ENCODE results near the gene GLS2. TPM values are rescaled to one million over a fixed set of nuclear protein-coding genes. Genes with fewer than 3 reads are reported as not detected.
"Not testable (repeated sequence)": the region's sequence is repeated elsewhere in the genome, so short reads cannot be mapped to it uniquely, and the experiment has no call there.

GLS2 gene
- 0.63 and 1.2 TPM in 2 replicates for total RNA-seq

DNA sequence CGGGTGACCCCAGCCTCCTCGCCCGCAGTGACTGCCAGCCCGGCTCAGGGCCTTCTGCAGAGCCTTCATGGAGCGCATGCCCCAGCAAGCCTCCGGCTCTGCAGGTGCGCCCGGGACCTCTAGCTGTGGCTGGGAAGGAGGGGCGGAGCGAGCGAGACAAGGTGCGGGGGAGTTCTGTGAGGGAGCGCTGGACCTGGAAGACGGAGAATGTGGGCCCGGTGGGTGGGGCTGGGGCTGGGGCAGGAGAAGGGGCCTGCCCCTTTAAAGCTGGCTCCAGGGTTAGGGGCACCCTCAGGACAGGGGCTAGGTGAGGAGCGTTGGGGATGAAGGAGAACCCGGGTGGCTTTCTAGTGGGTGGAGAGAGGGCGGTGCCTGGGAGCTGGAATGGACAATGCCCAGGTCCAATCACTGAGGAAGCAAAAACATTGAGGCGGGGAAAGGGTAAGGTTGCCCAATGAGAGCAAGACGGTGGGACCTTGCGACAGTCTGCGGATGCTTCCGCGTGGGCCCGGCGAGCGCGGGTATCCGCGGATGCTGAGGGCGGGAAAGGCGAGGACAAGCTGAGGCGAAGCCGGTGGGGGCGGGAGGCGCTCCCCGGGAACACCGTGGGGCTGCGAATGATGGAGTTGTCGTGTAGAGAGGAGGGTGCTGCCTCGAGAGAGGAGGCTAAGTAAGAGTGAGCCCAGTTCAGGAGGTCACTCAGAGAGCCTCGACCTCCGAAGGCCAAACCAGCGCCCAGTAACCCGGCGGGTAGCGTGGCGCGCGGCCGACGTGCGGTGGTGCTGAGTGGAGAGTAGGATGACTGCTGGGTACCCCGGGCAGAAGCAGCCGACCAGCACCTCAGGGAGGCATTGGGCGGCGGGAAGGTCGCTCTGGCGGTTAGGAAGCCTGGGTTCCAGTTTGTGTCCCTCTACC is at the start of gene GLS2:
Gene GLS2, minus strand, starts transcription at position 121 of the 915 bp plus-strand sequence. Its CDS starts 43 bp downstream, at position 78.
- intact Hi-C loops (cut with micrococcal nuclease), result loop anchor here (1.0 kb wide), 1 partner anchor 20 kb away; the partner anchor contains the start of gene SPRYD4

DNA sequence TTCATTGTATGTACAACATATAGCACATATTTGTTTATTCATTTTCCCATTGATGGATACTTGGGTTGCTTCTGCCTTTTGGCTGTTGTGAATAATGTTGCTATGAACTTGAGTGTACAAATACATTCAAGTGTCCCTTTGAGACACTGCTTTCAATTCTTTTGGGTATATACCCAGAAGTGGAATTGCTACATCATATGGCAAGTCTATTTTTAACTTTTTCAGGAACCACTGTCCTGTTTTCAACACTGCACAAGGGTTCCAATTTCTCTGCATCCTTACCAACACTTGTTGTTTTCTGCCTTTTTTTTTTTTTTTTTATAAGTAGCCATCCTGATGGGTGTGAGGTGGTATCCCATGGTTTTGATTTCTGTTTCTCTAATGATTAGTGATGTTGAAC is 49.6 kb upstream of the GLS2 start:
- intact Hi-C loops (cut with micrococcal nuclease), result no loop called here

DNA sequence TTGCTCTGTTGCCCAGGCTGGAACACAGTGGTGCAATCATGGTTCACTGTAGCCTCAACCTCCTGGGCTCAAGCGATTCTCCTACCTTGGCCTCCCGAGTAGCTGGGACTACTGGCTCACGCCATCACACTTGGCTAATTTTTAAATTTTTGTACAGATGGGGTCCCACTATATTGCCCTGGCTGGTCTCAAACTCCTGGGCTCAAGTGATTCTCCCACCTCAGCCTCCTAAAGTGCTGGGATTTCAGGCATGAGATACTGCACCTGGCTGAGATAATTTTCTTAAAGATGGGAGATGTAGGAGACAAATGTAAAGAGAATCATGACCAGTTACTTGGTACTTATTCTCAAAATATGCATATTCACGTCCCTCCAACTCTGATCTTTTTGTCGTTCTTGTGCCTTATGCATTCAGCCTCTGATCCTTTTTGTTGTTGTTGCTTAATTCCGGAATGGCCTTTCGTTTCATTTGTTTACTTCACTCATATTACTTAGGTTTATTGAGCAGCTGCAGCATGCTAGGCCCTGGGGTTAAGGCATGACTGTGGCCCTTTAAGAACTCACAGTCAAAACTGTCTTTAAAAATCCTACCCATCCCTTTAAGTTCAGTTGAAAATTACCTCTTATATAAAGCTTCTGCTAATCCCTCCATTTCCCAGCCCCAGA is 42.6 kb upstream of the GLS2 start:
- intact Hi-C loops (cut with micrococcal nuclease), result no loop called here

DNA sequence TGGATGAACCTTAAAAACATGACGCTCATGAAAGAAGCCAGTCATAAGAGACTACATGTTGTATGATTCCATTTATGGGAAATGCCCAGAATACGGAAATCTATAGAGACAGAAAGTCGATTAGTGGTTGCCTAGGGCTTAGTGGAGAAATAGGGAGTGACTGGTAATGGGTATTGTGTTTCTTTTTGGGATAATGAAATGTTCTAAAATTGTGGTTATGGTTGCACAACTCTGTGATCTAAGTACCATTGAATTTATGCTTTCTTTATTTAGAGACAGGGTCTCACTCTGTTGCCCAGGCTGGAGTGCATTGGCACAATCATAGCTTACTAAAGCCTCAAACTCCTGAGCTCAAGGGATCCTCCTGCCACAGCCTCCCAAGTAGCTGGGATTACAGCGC is 41.7 kb upstream of the GLS2 start:
- intact Hi-C loops (cut with micrococcal nuclease), result no loop called here

DNA sequence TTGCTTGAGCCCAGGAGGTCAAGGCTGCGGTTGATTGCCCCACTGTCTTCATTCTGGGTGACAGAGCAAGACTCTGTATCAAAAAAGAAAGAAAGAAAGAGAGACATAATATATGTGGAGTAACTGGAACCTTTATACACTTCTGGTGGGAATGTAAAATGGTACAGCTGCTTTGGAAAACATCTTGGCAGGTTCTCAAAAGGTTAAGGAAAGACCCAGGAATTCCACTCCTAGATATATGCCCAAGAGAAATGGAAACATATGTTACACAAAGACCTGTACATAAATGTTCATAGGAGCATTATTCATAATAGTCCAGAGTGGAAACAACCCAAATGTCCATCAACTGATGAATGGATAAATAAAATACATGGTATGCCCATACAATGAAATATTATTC is 40.9 kb upstream of the GLS2 start:
- intact Hi-C loops (cut with micrococcal nuclease), result no loop called here

DNA sequence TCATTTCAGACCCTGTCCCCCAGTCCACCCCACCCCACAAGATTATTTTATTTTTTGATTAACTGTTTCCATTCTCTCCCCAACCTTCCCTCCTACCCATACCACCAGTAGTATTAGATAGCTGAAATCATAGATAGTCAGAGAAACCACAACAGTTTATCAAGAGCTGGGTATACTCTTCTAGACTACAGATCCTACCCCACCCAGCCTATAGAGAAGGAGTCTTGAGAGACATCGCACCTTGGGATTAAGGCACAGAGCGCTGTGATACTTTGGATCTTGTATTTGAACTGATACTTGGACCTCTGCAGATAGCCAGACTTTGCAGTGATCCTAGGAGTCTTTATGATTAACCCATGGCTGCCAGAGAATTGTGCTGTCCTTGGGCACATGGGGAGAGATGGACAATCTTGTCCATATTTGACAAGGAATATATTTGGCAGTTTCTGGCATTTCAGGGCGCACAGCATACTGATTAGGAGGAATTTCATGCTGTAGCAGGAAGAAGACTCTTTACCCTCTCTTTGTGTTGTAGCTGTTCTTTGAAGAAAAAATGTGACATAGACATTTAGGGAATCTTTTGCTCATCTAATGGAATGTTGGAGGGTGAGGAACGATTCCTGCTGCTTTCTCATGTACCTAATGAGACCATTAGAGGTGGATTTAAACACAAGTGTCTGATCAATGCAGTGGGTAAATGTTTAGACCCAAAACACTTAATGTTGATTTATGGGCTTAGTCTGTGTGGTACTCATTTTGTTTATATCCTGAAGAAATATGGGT is 34.6 kb upstream of the GLS2 start:
- intact Hi-C loops (cut with micrococcal nuclease), result no loop called here

DNA sequence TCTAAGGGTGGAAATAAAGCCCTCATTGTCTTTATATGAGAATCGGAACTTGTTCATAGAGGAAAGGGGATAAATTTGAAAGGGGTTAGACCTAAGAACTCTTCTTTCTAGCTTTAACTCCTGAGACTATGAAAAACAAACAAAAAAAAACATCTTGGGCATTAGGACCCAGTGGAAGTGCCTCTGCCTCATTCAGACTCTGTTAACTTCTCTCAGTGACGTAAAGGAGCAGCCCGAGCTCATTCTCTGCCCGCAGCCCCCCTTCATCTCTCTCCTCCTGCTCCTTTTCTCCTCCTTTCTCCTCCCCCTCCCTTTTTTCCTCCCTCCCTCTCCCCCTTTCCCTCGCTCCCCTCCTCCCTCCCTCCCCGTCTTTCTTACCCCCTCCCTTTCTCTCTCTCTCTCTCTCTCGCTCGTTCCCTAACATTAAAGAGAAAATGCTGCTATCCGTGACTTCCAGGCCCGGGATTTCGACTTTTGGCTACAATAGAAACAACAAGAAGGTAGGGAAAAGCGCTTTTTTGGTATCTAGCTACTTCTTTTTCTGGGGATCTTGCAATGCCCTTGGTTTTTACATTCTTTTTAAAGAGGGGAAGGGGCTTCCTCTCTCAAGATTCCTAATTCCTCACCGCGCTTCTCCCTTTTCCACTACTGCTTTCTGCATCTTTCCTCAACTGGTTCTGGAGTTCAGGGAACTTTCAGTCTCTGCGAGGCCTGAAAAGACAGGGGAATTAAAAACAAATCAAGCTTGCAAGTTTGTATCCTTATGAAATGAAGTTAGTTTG is 33.8 kb upstream of the GLS2 start, which contains the start of gene RBMS2:
Gene RBMS2, plus strand, starts transcription at position 231 of the 782 bp plus-strand sequence. Its CDS starts 204 bp downstream, at position 435.
- intact Hi-C loops (cut with micrococcal nuclease), result loop anchor here (1.0 kb wide), 1 partner anchor 109 kb away; the partner anchor contains the start of gene BAZ2A

DNA sequence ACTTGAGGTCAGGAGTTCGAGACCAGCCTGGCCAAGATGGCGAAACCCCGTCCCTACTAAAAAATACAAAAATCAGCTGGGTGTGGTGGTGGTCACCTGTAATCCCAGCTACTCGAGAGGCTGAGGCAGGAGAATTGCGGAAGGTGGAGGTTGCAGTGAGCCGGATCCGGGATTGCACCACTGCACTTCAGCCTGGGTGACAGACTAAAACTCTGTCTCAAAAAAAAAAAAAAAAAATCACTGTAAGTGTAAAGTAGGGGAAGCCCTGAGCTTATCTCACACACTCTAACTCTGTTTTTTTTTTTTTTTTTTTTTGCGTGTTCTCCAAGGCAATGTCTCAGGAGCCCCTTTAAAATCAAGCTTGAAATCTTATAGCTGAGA is 33.2 kb upstream of the GLS2 start:
- intact Hi-C loops (cut with micrococcal nuclease), result loop anchor here (1.0 kb wide), 1 partner anchor 109 kb away; the partner anchor contains the start of gene BAZ2A

DNA sequence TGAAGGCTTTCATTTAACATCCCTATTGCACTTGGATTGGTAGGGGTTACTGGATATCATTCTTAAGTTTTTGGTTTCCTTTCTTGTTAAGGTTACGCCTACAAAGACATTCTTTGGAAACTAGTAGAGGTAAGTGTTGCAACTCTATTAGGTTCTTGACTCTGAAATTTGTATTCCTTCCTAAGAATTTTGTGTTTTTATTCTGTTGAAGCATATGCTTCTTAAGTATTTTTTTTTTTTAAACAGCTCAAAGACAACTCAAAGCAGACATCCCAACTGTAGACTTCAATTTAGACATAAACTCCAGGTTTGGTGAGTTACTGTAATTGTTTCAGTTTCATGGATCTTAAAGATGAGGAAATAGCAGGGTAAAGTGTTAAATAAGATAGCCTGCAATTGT is 32.5 kb upstream of the GLS2 start:
- intact Hi-C loops (cut with micrococcal nuclease), result no loop called here

DNA sequence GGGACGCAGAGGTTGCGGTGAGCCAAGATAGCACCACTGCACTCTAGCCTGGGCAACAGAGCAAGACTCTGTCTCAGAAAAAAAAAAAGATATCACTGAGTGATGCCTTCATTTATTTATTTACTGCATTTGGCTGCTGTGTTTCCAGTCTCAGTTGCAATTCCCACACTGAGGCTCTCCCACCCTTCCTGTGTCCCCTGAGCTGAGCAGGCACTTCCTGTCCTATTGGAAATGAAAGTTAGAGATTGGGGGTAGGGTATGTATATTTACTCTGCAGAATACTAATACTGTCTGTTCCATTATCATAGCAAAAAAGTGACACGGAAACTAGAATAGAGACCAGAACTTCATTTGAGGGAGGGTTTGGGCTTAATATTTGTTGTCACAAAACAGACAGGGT is 32.1 kb upstream of the GLS2 start:
- intact Hi-C loops (cut with micrococcal nuclease), result no loop called here

DNA sequence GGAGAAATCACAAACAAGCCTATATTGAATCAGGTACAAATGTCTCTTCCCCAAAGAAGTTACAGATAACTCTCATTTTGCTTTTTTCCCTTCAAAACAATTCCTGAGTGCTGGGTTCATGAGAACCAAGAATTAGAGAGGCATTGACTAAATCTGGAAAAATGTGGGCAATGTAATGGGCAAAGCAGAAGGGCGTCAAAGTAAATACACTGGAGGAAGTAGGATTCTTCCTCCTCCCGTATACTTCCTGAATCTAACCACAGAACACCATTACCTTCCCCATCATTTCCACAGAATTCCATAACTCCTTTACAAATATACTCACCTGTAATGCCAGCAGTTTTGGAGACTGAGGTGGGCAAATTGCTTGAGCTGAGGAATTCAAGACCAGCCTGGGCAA is 30.6 kb upstream of the GLS2 start:
- intact Hi-C loops (cut with micrococcal nuclease), result no loop called here

DNA sequence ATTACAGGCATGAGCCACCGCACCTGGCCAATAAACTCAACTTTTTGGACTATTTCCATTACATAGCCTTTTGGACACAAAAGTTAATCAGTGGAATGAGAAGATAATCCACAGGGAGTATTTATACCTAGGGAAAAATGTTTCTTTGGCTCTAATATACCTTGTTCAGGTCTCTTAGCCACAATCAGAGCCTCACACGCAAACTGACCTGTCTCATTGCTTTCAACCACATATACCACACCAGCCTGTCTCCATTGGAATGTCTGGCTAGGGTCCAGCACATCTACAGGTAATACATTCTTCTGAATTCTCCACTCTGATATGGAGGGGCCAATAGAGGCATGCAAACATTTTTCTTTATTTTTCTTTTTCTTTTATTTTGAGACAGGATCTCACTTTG is 29.9 kb upstream of the GLS2 start:
- intact Hi-C loops (cut with micrococcal nuclease), result no loop called here

DNA sequence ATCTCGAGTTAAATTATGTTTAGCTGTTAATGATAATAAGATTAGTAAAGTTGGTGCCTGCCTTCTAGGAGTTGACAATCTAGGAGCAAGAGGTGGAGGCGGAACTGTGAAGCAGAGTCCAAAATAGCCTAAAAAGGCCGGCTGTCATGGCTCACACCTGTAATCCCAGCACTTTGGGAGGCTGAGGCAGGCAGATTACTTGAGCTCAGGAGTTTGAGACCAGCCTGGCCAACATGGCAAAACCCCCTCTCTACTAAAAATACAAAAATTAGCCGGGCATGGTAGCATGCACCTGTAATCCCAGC is 26.0 kb upstream of the GLS2 start:
- intact Hi-C loops (cut with micrococcal nuclease), result not testable (repeated sequence)

DNA sequence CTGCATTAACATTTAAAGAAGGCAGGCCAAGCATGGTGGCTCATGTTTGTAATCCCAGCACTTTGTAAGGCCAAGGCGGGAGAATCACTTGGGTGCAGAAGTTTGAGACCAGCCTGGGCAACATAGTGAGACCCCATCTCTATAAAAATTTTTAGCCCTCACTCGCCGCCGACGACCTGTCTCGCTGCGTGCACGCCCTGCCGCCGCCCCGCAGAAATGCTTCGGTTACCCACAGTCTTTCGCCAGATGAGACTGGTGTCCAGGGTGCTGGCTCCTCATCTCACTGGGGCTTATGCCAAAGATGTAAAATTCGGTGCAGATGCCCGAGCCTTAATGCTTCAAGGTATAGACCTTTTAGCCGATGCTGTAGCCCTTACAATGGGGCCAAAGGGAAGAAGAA is 22.8 kb upstream of the GLS2 start:
- intact Hi-C loops (cut with micrococcal nuclease), result no loop called here

DNA sequence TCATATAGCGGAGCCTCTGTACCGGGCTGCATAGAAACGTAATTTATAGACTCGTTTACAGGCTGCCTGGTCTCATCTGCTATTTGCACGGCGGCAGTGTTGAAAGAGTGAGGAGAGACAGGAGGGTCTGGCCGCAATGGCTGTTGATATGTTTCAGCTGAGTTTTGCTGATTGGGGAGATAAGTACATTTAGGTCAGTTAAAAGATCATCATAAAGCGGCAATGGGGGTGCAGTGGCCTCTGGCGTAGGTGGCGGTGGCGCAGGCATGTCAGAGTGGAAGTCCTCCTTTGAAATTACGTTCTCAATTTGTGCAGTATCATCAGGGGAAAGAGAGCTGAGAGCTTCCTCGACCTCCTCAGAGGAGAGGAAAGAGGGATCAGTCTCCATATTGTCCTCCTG is 11.9 kb upstream of the GLS2 start:
- intact Hi-C loops (cut with micrococcal nuclease), result not testable (repeated sequence)

DNA sequence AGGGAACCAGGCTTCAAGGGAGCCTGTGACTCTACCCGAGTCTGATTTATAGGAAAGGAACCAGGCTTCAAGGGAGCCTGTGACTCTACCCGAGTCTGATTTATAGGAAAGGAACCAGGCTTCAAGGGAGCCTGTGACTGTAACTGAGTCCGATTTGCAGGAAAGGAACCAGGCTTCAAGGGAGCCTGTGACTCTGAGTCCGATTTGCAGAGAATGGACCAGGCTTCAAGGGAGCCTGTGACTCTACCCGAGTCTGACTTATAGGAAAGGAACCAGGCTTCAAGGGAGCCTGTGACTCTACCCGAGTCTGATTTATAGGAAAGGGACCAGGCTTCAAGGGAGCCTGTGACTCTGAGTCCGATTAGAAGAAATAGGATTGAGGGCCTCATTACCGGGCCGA is 11.5 kb upstream of the GLS2 start:
- intact Hi-C loops (cut with micrococcal nuclease), result not testable (repeated sequence)

DNA sequence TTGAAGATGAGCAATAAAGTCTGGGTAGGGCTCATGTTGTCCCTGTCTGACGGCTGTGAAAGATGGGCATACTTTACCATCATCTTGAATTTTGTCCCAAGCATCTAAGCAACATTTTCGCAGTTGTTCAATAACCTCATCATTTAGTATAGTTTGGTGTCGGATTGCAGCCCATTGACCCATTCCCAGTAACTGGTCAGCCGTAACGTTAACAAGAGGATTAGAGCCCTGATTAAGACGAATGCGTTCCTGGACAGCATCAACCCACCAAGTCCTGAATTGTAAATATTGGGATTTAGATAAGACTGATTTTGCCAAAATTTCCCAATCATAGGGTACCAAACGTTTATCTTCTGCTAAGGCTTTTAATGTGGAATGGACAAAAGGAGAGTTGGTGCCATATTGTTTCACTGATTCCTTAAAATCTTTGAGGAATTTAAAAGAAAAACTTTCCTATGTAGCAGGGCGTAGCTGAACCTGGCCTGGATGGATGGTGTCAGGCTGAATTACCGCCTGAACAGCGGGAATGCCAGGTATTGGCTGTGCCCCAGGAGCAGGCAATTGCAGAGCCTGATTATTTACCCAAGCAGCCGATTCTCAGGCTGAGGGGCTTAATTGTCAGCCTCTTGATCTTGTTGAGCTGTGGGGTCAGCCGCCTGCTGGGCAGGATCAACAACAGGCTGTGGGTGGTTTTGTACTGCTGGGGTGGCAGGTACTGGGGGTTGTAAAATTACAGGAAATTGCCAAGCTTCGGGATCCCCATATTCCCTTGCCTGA is 10.4 kb upstream of the GLS2 start:
- intact Hi-C loops (cut with micrococcal nuclease), result not testable (repeated sequence)

DNA sequence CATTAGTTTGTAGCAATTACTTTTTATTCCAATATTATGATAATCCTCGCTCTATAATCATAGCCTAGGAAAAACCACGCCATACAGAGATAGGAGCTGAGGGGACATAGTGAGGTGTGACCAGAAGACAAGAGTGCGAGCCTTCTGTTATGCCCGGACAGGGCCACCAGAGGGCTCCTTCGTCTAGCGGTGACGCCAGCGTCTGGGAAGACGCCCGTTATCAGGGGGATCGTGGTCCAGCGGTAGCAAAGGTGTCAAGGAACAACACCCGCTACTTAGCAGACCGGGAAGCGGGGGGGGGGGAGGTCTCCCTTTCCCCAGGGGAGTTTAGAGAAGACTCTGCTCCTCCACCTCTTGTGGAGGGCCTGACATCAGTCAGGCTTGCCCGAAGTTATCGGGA is 8.7 kb upstream of the GLS2 start:
- intact Hi-C loops (cut with micrococcal nuclease), result loop anchor here (1.0 kb wide), 1 partner anchor 303 kb away; no protein-coding TSS in a partner anchor

DNA sequence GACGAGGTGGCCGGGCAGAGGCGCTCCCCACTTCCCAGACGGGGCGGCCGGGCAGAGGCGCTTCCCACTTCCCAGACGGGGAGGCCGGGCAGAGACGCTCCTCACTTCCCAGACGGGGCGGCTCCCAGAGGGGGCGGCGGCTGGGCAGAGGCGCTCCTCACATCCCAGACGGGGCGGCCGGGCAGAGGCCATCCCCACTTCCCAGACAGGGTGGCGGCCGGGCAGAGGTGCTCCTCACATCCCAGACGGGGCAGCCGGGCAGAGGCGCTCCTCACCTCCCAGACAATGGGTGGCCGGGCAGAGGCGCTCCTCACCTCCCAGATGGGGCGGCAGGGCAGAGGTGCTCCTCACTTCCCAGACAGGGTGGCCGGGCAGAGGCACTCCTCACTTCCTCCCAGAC is 6.5 kb upstream of the GLS2 start:
- intact Hi-C loops (cut with micrococcal nuclease), result not testable (repeated sequence)

DNA sequence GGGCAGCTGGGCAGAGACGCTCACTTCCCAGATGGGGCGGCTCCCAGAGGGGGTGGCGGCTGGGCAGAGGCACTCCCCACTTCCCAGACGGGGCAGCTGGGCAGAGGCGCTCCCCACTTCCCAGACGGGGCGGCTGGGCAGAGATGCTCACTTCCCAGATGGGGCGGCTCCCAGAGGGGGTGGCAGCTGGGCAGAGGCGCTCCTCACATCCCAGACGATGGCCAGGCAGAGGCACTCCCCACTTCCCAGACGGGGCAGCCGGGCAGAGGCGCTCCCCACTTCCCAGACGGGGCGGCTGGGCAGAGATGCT is 6.1 kb upstream of the GLS2 start:
- intact Hi-C loops (cut with micrococcal nuclease), result not testable (repeated sequence)

Measured in T-helper 1 cell treated with Interleukin-12 subunit alpha and Interleukin-12 subunit beta and Interleukin-4 antibody, amounts not matched to agents 30 ng/mL and 1 ng/mL, for 36 hours (primary cell).